Left ventricle myocardium inferior (tissue), 1 donor: ENCODE measurements around the gene WDR41. TPM values are rescaled to one million over a fixed set of nuclear protein-coding genes. Genes with fewer than 3 reads are reported as not detected.

Experiments used
- DNase-seq: peaks from one replicate; pipeline ENCODE4 v3.0.0-alpha.2; 2020
- H3K27ac ChIP-seq: fragments of 200-600 bp; replicated peaks from 2 replicates; pipeline ENCODE4 v1.8.0; 2021
- H3K27me3 ChIP-seq: fragments of 200-600 bp; 2 replicates; pipeline ENCODE4 v1.8.0; 2021; ENCODE audit warnings: low read depth
- H3K36me3 ChIP-seq: fragments of 200-600 bp; 2 replicates; pipeline ENCODE4 v1.8.0; 2021
- H3K4me1 ChIP-seq: fragments of 200-600 bp; 2 replicates; pipeline ENCODE4 v1.8.0; 2021
- H3K4me3 ChIP-seq: fragments of 200-600 bp; 2 replicates; pipeline ENCODE4 v1.8.0; 2021; ENCODE audit warnings: mild to moderate bottlenecking, moderate library complexity
- H3K9me3 ChIP-seq: fragments of 200-600 bp; replicated peaks from 2 replicates; pipeline ENCODE4 v1.8.0; 2021
- CTCF ChIP-seq: fragments of 200-600 bp; IDR thresholded peaks from 2 replicates; pipeline ENCODE4 v1.8.0; 2021; ENCODE audit warnings: antibody characterized with exemption, mild to moderate bottlenecking, borderline replicate concordance
- intact Hi-C: fragments of 100-400 bp; cut with micrococcal nuclease; formaldehyde crosslinking; loops from one replicate; pipeline ENCODE4 v1.11.0; 2022
- total RNA-seq: library from RNA; stranded (reverse); fragmentation: NEBNext Ultra II Directional; extraction: Animal tissue kit (Norgen Biotek cat#: 25700); gene quantifications from one replicate; pipeline ENCODE4 v1.2.1, GENCODE V29; 2021
- donor health status: DM: no; HTN: yes; CAD: no; lungs with severe emphysema.

Gene WDR41
- total RNA-seq, 1 donor from 2014 or later = 28.5 TPM

- TF ChIP-seq CTCF = no peak
- Histone ChIP-seq H3K4me1 (peaks cover 10% of the 10 kb centered on the region), H3K27me3 (no peaks in the 10 kb centered on the region), H3K36me3 (peaks cover 18% of the 10 kb centered on the region), H3K9me3 (no peaks in the 10 kb centered on the region), H3K4me3 (no peak overlapping the region), H3K27ac (no peak overlapping the region)
- no peak for DNase-seq
- intact Hi-C loops = no loop called here
These were observed 38.0 kb downstream of the WDR41 start for GRCh38 chr5:77454123-77454522.

- H3K27me3 ChIP-seq = no peaks in the 10 kb centered on the region
- H3K27ac ChIP-seq = no peak overlapping the region
- DNase-seq = no peak
- peaks cover 36% of the 10 kb centered on the region for H3K36me3 ChIP-seq
- H3K9me3 ChIP-seq = peaks cover 4% of the 10 kb centered on the region
- H3K4me3 ChIP-seq = no peak overlapping the region
- TF ChIP-seq CTCF = no peak
- intact Hi-C loops = no loop called here
- peaks cover 13% of the 10 kb centered on the region for H3K4me1 ChIP-seq
These were observed 39.8 kb downstream of the WDR41 start for GRCh38 chr5:77452351-77452750.

DNA sequence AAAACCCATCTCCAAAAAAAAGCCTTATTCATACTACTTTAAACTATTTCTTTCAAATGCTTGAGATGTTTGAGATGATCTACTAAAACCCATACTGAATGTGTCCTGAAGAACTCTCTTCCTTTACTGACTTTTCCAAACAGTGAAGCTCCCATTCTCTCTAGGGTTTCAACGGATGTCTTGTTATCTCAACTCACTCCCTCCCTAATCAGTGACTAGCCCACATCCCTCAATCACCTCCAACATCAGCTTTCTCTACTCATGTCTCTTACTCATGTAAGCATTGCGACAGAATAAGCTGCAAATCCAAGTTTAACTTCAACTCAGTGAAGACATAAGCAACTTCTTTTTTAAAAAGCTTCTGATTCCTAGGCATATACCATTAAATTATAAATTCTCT lies 42.1 kb downstream of the WDR41 start:
- Histone ChIP-seq H3K36me3 (peaks cover 47% of the 10 kb centered on the region), H3K27me3 (no peaks in the 10 kb centered on the region), H3K4me3 (no peak overlapping the region), H3K27ac (peak overlapping the region; percentile 24), H3K4me1 (peaks cover 13% of the 10 kb centered on the region), H3K9me3 (peaks cover 6% of the 10 kb centered on the region)
- intact Hi-C loops = no loop called here
- TF ChIP-seq CTCF = no peak
- DNase-seq = no peak

GRCh38 chr5:77449277-77449676 lies 42.8 kb downstream of the WDR41 start:
- H3K27ac ChIP-seq = peak overlapping the region; percentile 24
- no peak overlapping the region for H3K4me3 ChIP-seq
- H3K9me3 ChIP-seq = peaks cover 6% of the 10 kb centered on the region
- H3K4me1 ChIP-seq = peaks cover 13% of the 10 kb centered on the region
- no peak for TF ChIP-seq CTCF
- intact Hi-C loops = no loop called here
- DNase-seq = no peak
- peaks cover 47% of the 10 kb centered on the region for H3K36me3 ChIP-seq
- H3K27me3 ChIP-seq = no peaks in the 10 kb centered on the region

GRCh38 chr5:77448831-77449230 lies 43.3 kb downstream of the WDR41 start:
- intact Hi-C loops = no loop called here
- Histone ChIP-seq H3K9me3 (peaks cover 6% of the 10 kb centered on the region), H3K27me3 (no peaks in the 10 kb centered on the region), H3K27ac (peak overlapping the region; percentile 24), H3K36me3 (peaks cover 43% of the 10 kb centered on the region), H3K4me3 (no peak overlapping the region), H3K4me1 (peaks cover 13% of the 10 kb centered on the region)
- TF ChIP-seq CTCF = no peak
- DNase-seq = no peak

GRCh38 chr5:77444356-77444755 lies 47.8 kb downstream of the WDR41 start:
- no peak for TF ChIP-seq CTCF
- intact Hi-C loops = no loop called here

More at GRCh38 chr5:77444356-77444755, 47.8 kb downstream of the WDR41 start:
- DNase-seq = no peak
- Histone ChIP-seq H3K27ac (no peak overlapping the region), H3K27me3 (no peaks in the 10 kb centered on the region), H3K9me3 (peaks cover 6% of the 10 kb centered on the region), H3K36me3 (peaks cover 47% of the 10 kb centered on the region), H3K4me3 (no peak overlapping the region), H3K4me1 (peaks cover 6% of the 10 kb centered on the region)
